SIG-M5 (cell line): ENCODE measurements around the gene TPBGL.
A peak's percentile ranks its signal among the peaks of the same experiment; 100 is the strongest.

Source experiments
- DNase-seq: peaks from one replicate; lab custom pipeline; 2025; lab: John Stamatoyannopoulos, UW

Gene TPBGL

DNA sequence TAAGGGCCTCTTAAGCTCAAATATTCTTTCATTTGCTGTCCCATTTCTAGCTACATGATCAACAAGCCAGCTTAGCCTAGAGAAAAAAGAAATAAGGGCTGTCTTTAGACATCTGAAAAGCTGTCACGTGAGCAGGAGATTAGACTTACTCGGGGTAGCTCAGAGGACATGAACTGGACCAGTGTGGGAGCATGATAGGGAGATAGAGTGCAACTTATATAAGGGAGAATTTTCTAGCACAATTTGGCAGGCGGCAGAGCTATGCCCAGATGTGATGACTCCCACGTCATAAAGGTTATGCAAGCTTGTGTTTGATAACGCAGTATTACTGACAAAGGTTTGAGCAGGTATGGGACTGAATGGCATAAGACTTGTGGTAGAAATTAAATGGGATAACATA lies 28.2 kb upstream of the TPBGL start:
- DNase-seq = no peak

- DNase-seq = peak; percentile 1
Observed at GRCh38 chr11:75214411-75214821, 26.2 kb upstream of the TPBGL start.

- DNase-seq = no peak
Observed at GRCh38 chr11:75214843-75215242, 25.7 kb upstream of the TPBGL start.

GRCh38 chr11:75219869-75220268 lies 20.7 kb upstream of the TPBGL start:
- no peak for DNase-seq

DNA sequence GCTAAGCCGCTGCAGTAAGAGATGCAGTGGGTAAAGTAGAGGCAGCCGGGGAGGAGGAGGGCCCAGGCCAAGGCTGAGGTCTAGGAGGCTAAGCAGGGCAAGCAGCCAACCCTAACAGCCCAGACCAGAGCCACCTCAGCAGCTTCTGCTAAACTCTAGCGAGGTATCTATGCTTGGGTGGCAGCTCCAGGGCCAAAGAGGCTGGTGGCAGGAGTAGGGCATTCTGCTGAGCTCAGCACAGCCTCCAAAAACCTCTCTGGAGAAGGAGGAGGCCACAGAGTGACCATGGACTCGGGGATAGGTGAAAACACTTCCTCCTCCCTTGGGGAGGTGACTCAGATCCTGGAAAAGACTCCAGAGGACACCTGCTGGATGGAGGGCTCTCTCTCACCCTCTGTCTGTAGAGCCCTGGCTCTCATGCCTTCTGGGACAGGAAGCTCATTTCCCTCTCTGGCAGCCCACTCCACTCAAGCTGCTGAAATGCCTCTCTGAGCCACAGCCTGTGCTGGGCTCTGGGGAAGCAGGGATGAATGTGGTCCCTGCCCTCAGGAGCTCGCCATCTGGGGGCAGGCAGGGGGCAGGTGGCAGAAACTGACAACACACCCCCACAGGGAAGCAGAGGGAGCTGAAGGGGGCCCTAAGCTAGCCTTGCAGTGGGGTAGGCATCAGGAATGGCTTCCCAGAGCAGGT lies 16.5 kb upstream of the TPBGL start:
- no peak for DNase-seq

DNA sequence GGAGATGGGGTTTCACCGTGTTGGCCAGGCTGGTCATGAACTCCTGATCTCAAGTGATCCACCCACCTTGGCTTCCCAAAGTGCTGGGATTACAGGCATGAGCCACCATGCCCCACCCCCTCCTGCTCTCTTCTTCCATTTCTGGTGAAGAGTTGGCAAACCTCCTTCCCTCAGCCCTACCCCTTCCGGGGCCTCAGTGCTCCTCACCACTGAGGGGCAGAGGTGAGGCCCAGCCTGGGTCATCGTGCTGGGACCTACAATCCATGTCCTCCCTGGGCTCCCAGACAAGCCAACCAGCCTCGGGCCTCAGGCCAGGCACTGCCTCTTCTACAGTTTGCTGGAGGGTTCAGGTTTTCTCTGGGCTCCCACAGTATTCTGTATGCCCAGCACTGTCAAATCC lies 14.8 kb upstream of the TPBGL start:
- DNase-seq = no peak

DNA sequence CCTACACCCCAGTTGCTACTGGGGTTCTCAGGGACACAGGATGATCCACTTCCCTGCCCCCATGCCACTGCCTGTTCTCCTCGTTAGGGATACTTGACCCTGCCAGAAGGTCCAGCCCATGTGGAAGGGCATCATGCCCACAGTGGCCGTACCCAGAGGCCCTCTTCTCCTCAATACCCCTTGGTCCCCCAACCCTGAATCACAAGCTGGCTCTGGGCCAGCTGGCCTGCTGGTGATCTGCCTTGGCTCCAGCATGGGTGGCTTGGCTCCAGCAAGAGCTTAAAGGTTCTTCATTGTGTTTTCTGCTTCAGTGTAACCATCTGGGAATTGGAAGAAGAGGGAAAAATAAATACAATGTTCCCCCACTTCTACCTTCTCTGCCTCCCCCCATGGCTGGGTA lies 11.1 kb upstream of the TPBGL start:
- no peak for DNase-seq

DNA sequence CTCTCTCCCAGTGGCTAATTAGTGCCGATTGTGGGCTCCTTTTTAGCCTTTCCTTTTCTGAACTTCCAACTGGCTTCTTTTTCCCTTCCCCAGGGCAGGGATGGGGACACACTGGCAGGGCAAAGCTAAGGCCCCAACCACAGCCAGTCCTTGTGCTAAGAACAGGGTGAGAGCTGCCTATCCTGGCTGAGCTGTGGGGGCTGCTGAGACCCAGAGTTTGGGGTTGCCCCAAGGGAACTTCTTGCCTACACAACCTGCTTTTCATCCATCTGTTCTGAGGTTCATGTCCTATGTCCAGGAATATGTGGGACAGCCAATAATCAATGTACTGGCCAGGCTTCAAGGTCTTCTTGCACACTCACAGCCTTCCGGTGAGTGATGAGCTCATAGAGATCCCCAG lies 10.0 kb upstream of the TPBGL start:
- no peak for DNase-seq

- DNase-seq = no peak
Observed at GRCh38 chr11:75233754-75234172, 6.8 kb upstream of the TPBGL start.

DNA sequence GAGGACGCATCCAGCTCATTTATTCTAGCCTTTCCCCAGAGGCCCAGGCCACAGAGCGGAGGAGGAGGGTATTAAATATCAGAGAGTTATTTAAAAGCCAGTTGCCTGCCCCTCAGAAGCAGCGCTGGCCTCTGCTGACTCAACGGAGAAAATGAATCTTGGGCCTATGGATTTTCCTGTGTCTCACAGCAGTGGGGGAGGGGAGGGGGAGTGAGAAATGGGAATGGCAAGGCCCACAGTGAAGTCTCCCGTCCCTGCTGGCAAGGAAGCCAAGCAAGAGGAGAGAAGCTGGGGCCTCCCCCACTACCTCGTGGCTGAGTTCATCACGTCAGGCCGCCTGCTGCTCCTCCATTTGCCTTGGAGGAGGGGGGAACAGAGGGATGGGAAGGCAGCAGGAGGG lies 4.5 kb upstream of the TPBGL start:
- no peak for DNase-seq

GRCh38 chr11:75237050-75237449 lies 3.5 kb upstream of the TPBGL start:
- DNase-seq = no peak

DNA sequence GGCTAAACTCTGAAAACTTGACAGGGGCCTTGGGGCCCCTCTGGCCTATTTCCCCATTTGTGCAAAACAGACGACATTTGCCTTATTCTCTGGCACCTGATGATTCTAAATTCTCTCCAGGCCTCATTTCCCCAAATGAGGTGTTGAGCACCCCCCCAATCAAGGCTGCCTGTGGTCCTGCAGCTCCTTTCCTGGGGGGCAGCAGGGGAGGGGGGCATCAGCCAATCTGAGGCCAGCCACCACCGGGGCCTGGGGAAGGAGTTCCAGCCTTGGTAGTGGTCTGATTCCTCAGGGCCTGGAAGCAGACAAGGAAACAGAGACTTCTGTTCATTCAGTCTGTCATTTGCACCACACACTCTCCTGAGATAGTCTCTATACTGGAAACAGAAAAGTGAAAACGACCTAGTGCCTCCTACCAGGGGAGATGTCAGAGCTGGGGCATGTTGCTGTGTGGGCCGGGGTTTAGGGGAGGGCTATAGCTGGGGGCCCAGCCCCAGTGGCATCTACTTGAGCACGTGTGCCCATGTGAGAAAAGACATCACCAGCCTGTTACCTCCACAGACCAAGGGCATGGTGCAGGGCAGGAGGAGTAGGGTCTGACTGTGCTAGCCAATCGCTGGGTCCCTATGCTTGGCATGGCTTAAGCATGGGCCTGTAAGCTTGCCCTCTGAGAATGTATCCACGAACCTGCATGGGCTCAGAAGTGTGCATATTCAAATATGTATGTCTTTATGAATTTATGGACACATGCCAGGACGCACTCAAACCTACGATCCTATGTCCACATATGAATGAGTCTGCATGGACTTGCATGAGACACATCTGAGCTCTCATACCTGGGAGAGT lies 1.8 kb upstream of the TPBGL start:
- DNase-seq = no peak

DNA sequence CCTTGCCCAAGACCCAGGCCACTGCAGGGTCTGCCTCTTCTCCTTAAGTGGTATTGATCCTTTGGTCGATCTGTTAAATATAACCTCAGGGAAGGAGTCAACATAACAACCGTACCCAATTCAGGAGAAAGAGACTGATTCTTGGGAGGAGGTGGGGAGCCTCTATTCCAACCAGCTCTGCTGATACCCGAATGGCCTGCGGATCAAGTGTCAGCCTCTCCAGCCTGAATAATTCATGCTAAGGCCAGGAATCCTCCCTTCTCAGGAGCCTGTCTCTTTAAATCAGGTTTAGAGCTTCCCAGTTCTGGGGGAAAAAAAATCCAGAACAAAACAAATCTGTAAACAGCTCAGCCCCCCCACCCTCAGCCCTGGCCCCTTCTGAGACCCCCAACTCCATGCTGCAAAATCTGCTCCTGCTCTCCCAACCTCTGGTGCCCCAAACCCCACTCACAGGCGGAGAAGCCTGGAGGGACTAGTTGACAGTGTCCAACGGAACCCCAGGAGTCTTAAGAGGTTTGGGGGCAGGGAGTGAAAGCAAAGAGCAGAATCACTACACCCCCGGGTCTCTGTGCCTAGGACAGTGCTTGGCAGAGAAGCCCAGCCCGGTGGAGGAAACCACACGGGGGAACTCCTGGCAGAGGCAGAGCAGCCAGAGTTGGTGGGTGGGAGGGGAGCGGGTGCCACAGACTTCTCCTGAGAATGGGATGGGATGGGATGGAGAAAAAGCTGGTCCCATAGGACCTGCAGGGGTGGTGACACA lies 863 bp upstream of the TPBGL start:
- DNase-seq = no peak

- no peak for DNase-seq
Observed at GRCh38 chr11:75241036-75241905, 697 bp downstream of the TPBGL start.

DNA sequence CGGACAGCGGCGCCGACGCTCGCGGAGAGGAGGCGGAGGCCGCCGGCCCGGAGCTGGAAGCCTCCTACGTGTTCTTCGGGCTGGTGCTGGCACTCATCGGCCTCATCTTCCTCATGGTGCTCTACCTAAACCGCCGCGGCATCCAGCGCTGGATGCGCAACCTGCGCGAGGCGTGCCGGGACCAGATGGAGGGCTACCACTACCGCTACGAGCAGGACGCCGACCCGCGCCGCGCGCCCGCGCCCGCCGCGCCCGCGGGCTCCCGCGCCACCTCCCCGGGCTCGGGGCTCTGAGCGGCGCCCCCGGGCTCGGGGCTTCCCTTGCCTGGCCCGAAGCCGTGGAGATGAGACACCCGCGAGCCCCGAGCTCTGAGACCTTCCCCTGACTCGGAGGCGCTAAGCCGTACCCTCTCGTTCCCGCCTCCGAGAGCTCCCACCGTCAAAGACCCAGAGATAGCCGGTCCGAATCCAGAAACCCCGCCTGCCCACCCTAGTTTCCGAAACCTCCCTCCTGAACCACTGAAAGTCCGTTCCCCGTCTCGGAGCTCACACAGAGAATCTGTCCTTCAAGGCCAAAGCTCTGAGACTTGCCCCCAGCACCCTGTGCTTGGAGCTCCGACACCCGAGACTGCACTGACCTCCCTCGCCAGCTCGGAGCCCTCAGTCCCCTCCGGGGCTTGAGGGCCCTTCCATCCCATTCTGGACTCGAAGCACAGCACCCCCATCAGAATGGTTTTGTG lies 1.5 kb downstream of the TPBGL start:
- no peak for DNase-seq

DNA sequence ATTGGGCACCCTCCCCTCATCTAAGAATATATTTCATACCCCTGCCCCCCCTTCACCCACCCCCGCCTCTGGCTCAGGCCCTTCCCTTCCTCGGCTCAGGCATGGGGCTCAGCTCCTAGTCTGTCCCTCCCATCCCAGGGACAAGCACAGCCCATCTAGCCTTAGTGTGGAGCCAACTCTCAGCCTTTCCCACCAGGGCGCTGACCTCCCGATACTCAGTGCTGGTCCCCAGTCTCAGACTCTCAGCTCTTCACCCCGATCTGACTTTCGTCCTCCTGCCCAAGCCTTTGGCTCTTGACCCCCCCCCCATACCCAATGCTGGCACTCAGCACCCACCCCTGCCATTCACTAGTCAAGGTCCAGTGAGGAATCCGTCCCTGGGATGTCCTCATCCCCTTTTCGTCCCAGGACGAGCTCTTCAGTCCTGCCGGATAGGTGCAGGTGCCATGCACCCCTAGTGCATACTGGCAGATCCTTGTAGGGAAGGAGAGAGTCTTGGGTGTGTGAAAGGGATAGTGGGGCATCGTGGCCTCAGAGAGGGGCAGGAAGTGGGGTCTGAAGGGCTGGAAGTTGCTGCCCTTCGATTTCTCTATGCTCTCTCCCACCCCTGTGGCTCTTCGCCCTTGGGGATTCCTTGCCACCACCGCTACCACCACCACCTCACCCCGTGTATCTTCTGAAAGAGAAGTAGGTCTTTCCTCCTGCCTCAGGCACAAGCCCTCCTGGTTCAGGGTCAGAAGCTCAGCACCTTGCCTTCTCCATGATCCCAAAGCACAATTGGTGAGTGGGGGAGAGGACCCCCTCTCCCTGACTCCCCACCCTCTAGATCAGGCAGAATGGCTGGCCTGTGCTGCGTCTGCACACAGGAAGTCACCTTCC lies 2.4 kb downstream of the TPBGL start:
- no peak for DNase-seq

DNA sequence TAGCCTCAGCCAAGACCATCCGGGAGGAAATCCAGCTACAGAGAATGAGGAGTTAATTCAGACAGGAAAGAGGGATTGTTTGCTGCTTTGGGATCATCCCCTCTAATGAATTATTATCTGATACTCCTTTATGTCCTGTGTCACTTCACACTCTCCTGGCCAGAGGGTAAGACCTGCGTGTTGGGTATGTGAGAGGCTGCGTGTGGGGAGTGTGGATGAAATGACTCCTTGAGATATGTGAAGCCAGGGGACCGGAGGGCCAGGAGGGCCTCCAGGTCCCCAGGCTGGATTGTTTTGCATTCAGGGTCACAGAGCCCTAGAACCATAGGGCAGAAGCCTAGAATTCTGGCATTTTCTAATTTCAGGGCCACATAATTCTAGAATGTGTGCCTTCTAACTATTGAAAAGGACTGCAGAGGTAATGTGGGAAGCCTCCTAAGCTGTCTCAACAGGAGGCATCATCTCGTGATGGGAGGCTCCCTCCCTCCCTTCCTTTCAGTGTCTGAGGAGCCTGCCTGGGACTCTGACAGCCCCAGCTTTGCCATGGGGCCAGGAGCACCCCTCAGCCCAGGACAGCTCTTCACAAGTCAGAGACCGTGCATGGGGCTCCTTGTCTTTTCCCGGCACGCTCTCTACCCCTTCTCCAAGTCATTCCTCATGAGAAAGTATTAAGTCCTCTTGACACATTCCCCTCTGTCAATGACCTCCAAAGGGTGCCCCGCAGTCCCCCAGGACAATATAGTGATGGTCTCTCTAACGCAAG lies 3.7 kb downstream of the TPBGL start:
- DNase-seq = no peak

DNA sequence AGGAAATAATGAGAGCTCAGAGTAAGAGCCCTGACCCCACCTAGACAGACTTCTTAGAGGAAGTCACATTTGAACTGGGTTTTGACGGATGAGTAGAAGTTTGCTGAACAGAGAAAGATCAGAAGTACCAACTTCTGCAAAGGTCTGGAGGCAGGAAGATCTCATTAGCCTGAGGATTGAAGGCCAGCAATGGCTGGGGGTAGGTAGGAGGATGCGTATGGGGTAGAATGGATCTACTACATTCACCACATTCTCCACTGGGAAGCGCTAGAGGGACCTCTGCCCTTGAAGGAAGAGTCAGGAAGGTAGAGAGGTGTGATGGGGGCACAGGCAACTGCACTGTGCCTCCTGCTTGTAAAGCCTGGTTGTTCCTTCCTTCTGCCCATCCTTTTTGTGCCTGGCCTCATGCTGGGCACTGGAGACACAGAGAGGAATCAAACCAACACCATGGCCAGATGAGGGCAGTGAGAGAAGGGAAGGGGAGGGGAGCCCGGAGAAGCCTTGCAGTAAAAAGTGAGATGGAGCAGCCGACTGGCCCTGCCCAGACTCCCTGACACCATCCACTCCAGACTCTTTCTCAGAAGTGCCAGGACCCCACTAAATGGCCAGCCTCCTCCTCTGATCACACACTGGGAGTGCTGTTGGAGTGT lies 4.9 kb downstream of the TPBGL start:
- no peak for DNase-seq
